GM23248 (cell line): ENCODE results near the gene ROMO1. TPM values are rescaled to one million over a fixed set of nuclear protein-coding genes. Genes with fewer than 3 reads are reported as not detected.
"Not testable (repeated sequence)": the region's sequence is repeated elsewhere in the genome, so short reads cannot be mapped to it uniquely, and the experiment has no call there.

Experiments used
- DNase-seq: peaks from one replicate; pipeline ENCODE4 v3.0.0-alpha.2; 2015
- H2AFZ ChIP-seq: fragments of 200-600 bp; sonication (generic); 2 replicates; pipeline ENCODE4 v1.6.1; 2016; ENCODE audit warnings: antibody characterized with exemption
- H3F3A ChIP-seq: fragments of 200-600 bp; sonication (generic); 2 replicates; pipeline ENCODE4 v1.6.1; 2016; ENCODE audit warnings: mild to moderate bottlenecking, antibody characterized with exemption, mixed run types; ENCODE audit not compliant: insufficient read depth
- H3K27ac ChIP-seq: fragments of 200-600 bp; sonication (generic); 2 replicates; pipeline ENCODE4 v1.5.1; 2016; ENCODE audit warnings: mild to moderate bottlenecking
- H3K27me3 ChIP-seq: fragments of 200-600 bp; sonication (generic); replicated peaks from 2 replicates; pipeline ENCODE4 v1.6.1; 2016; ENCODE audit warnings: mild to moderate bottlenecking; ENCODE audit not compliant: insufficient read depth
- H3K36me3 ChIP-seq: fragments of 200-600 bp; sonication (generic); 2 replicates; pipeline ENCODE4 v1.6.1; 2016; ENCODE audit warnings: low read depth, mild to moderate bottlenecking
- H3K4me1 ChIP-seq: fragments of 200-600 bp; sonication (generic); 2 replicates; pipeline ENCODE4 v1.6.1; 2016; ENCODE audit warnings: mild to moderate bottlenecking; ENCODE audit not compliant: insufficient read depth
- H3K4me2 ChIP-seq: fragments of 200-600 bp; sonication (generic); one replicate; pipeline ENCODE4 v1.6.1; 2016; ENCODE audit warnings: mild to moderate bottlenecking; ENCODE audit not compliant: unreplicated experiment
- H3K4me3 ChIP-seq: fragments of 200-600 bp; sonication (generic); 2 replicates; pipeline ENCODE4 v1.5.1; 2016; ENCODE audit warnings: mild to moderate bottlenecking
- H3K79me2 ChIP-seq: fragments of 200-600 bp; sonication (generic); 2 replicates; pipeline ENCODE4 v1.6.1; 2016; ENCODE audit warnings: mild to moderate bottlenecking; ENCODE audit not compliant: insufficient read depth
- H3K9ac ChIP-seq: fragments of 200-600 bp; sonication (generic); 2 replicates; pipeline ENCODE4 v1.6.1; 2016; ENCODE audit warnings: mild to moderate bottlenecking
- H3K9me2 ChIP-seq: fragments of 200-600 bp; sonication (generic); 2 replicates; pipeline ENCODE4 v1.6.1; 2016; ENCODE audit warnings: mixed run types, mild to moderate bottlenecking, moderate library complexity; ENCODE audit not compliant: insufficient read depth
- H3K9me3 ChIP-seq: fragments of 200-600 bp; sonication (generic); one replicate; pipeline ENCODE4 v1.6.1; 2017; ENCODE audit warnings: low read depth
- H4K20me1 ChIP-seq: fragments of 200-600 bp; sonication (generic); 2 replicates; pipeline ENCODE4 v1.6.0; 2016; ENCODE audit not compliant: insufficient read depth
- EZH2 ChIP-seq: fragments of 200-600 bp; sonication (generic); IDR thresholded peaks from 2 replicates; pipeline ENCODE4 v1.6.1; 2018; ENCODE audit warnings: antibody characterized with exemption, mild to moderate bottlenecking; ENCODE audit not compliant: insufficient read depth, poor library complexity, severe bottlenecking
- EZH2phosphoT487 ChIP-seq: fragments of 200-600 bp; sonication (generic); IDR thresholded peaks from 2 replicates; pipeline ENCODE4 v1.6.1; 2018; ENCODE audit warnings: antibody characterized with exemption, moderate library complexity, mild to moderate bottlenecking, low read depth; ENCODE audit not compliant: insufficient read depth
- WGBS, 2 experiments: methylation state at CpG; one replicate each; pipeline ENCODE4 v1.1.6; 2015 to 2017; ENCODE audit warnings: low lambda C conversion rate in 2 of 2, low coverage in 1 of 2; ENCODE audit errors: missing lambda C conversion rate in 2 of 2; 5-methylcytosine and 5-hydroxymethylcytosine counted together
- in situ Hi-C: fragments of 300-500 bp; cut with MboI; formaldehyde crosslinking; loops from 2 replicates; pipeline ENCODE4 v1.15.0; 2020
- polyA plus RNA-seq: library from polyadenylated mRNA; unstranded; fragments of >200 nt; fragmentation: Nextera tagmentation; extraction: Ambion mirVana; gene quantifications from 2 replicates; pipeline ENCODE4 v1.2.1, GENCODE V29; 2016
- total RNA-seq: library from RNA; depleted of rRNA; stranded (reverse); fragments of >200 nt; shearing (Covaris generic); gene quantifications from 2 replicates; pipeline ENCODE4 v1.2.3, GENCODE V29; 2014

Gene ROMO1
- total and polyA plus RNA-seq, 2 experiments from 2014 or later = 311 to 543 TPM

- 47 to 53% methylated on average over 1 of the region's 1 CpG for WGBS, 2 experiments
- Histone ChIP-seq H3K27me3 (no peaks in the 10 kb centered on the region), H3K4me2 (no peak overlapping the region), H3K4me3 (no peak overlapping the region), H2AFZ (no peak overlapping the region), H3K9me2 (no peaks in the 10 kb centered on the region), H3K4me1 (no peaks in the 10 kb centered on the region), H3K36me3 (peaks cover 13% of the 10 kb centered on the region; the same call in 1 of the 2 replicates), H3K79me2 (peaks cover 4% of the 10 kb centered on the region), H3F3A (no peaks in the 10 kb centered on the region), H3K9ac (no peak overlapping the region), H3K9me3 (no peaks in the 10 kb centered on the region), H4K20me1 (no peaks in the 10 kb centered on the region), H3K27ac (no peak overlapping the region)
- no peak for TF ChIP-seq EZH2
- no peak for TF ChIP-seq EZH2phosphoT487
- no peak for DNase-seq
- in situ Hi-C loops = no loop called here
Observed at GRCh38 chr20:35669681-35670080, 29.5 kb upstream of the ROMO1 start.

DNA sequence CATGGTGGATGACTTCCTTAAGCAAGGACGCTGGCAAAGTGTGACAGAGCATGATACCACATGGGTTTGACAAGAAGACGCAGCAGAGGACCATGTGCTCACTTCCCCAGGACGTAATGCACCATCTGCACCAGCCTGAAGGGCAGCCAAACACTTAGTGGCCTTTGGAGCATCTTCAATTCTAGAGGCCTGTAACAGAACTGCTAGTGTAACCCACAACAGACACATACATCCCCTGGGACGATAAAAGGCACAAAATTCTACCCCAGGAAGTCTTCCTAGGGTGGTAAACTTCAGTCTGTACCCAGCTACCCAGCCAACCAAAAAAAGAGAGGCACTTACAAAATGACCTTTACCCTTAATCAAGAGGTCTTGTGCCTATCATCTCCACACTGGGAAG is 25.3 kb upstream of the ROMO1 start:
- peaks cover 7% of the 10 kb centered on the region; the same call in 1 of the 2 replicates for H3K36me3 ChIP-seq
- DNase-seq = no peak

GRCh38 chr20:35674921-35675320 is 24.3 kb upstream of the ROMO1 start:
- TF ChIP-seq EZH2 (no peak), EZH2phosphoT487 (no peak)
- no peak for DNase-seq
- Histone ChIP-seq H3K9me2 (no peaks in the 10 kb centered on the region), H3K79me2 (no peaks in the 10 kb centered on the region), H3K9ac (no peak overlapping the region), H3K4me3 (no peak overlapping the region), H3K4me1 (no peaks in the 10 kb centered on the region), H4K20me1 (no peaks in the 10 kb centered on the region), H2AFZ (no peak overlapping the region), H3K36me3 (peaks cover 7% of the 10 kb centered on the region; the same call in 1 of the 2 replicates), H3K9me3 (no peaks in the 10 kb centered on the region), H3K4me2 (no peak overlapping the region), H3K27ac (no peak overlapping the region), H3F3A (no peaks in the 10 kb centered on the region), H3K27me3 (no peaks in the 10 kb centered on the region)
- in situ Hi-C loops = no loop called here
- 87 to 96% methylated on average over 8 of the region's 8 CpGs for WGBS, 2 experiments

More for the DNA sequence above, 25.3 kb upstream of the ROMO1 start:
- Histone ChIP-seq H3K9ac (no peak overlapping the region), H2AFZ (no peak overlapping the region), H3K9me2 (no peaks in the 10 kb centered on the region), H3K79me2 (no peaks in the 10 kb centered on the region), H3F3A (no peaks in the 10 kb centered on the region), H3K4me3 (no peak overlapping the region), H3K27ac (no peak overlapping the region), H3K9me3 (no peaks in the 10 kb centered on the region), H3K27me3 (no peaks in the 10 kb centered on the region), H4K20me1 (no peaks in the 10 kb centered on the region), H3K4me1 (no peaks in the 10 kb centered on the region), H3K4me2 (no peak overlapping the region)
- TF ChIP-seq EZH2 = no peak
- TF ChIP-seq EZH2phosphoT487 = no peak
- in situ Hi-C loops = no loop called here
- WGBS, 2 experiments = 76 to 81% methylated on average over 4 of the region's 4 CpGs

DNA sequence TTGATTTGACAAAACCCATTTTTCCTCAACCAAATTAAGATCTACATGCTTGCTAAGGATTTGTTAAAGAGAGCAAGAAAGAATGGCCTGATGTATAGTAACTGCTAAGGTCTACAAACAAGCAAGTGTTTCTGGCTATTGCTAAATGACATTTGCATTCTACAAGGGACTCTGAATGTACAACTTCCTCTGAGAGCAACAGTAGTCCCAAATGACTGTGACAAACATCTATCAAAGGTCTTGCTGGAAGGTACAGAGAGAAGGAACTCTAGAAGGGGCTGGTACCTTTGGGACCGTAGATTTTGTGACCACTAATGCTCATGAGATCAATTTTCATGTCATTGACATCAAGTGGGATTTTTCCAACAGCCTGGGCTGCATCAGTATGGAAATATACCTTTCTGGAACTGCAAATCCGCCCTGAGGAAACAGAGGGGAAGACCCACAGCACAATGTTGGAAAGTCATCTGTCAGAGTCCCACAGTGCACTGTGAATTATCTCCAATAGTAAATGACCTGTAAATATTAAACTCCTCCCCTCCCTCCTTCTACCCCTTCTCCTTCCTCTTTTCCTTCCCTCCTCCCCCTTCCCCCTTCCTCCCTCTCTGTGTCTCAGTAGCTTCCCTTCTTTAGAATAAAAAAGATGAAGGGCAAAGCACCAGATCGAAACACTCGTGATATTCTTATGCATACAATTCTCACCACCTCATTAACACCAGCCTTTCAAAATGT is 18.6 kb upstream of the ROMO1 start:
- peaks cover 6% of the 10 kb centered on the region; the same call in 1 of the 2 replicates for H3K36me3 ChIP-seq
- no peaks in the 10 kb centered on the region for H3K27me3 ChIP-seq
- DNase-seq = no peak
- H3K4me3 ChIP-seq = no peak overlapping the region
- H3K9me2 ChIP-seq = no peaks in the 10 kb centered on the region
- no peak overlapping the region for H3K27ac ChIP-seq
- H3K4me1 ChIP-seq = no peaks in the 10 kb centered on the region
- H3K9me3 ChIP-seq = no peaks in the 10 kb centered on the region
- H4K20me1 ChIP-seq = no peaks in the 10 kb centered on the region
- no peak overlapping the region for H3K9ac ChIP-seq
- H3K79me2 ChIP-seq = no peaks in the 10 kb centered on the region
- 76 to 79% methylated on average over 4 of the region's 4 CpGs for WGBS, 2 experiments
- TF ChIP-seq EZH2 = no peak
- TF ChIP-seq EZH2phosphoT487 = no peak
- in situ Hi-C loops = no loop called here
- H2AFZ ChIP-seq = no peak overlapping the region
- H3K4me2 ChIP-seq = no peak overlapping the region
- no peaks in the 10 kb centered on the region for H3F3A ChIP-seq

DNA sequence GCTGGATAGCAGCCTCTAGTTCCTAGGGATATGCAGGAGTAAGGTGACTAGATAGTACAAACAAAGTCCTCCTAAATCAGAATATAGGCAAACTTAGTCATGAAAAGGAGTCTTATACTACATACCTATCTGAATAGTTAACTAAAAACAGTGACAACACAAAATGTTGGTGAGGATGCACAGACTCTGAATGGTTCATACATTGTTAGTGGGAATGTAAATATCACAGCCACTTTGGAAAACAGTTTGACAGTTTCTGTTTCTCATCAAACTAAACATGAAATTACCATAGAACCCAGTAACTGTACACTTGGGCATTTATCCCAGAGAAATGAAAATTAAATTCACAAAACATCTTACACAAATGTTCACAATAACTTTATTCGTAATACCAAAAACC is 17.2 kb upstream of the ROMO1 start:
- H3K79me2 ChIP-seq = no peaks in the 10 kb centered on the region

GRCh38 chr20:35685368-35685767 is 13.8 kb upstream of the ROMO1 start:
- H3K27ac ChIP-seq = not testable (repeated sequence)
- WGBS, 2 experiments = 91 to 94% methylated on average over 9 of the region's 9 CpGs

More for the DNA sequence above, 17.2 kb upstream of the ROMO1 start:
- H3K4me1 ChIP-seq = no peaks in the 10 kb centered on the region
- peaks cover 6% of the 10 kb centered on the region; the same call in 1 of the 2 replicates for H3K36me3 ChIP-seq
- in situ Hi-C loops = no loop called here
- H3F3A ChIP-seq = no peaks in the 10 kb centered on the region
- DNase-seq = no peak
- 96% methylated on average over 1 of the region's 1 CpG for WGBS, 2 experiments
- H3K4me3 ChIP-seq = no peak overlapping the region
- TF ChIP-seq EZH2 (no peak), EZH2phosphoT487 (no peak)
- no peak overlapping the region for H2AFZ ChIP-seq
- no peaks in the 10 kb centered on the region for H4K20me1 ChIP-seq
- H3K9me2 ChIP-seq = no peaks in the 10 kb centered on the region
- H3K4me2 ChIP-seq = no peak overlapping the region
- no peak overlapping the region for H3K27ac ChIP-seq
- H3K9me3 ChIP-seq = no peaks in the 10 kb centered on the region
- no peaks in the 10 kb centered on the region for H3K27me3 ChIP-seq
- no peak overlapping the region for H3K9ac ChIP-seq

GRCh38 chr20:35686872-35687271 is 12.3 kb upstream of the ROMO1 start:
- H3F3A ChIP-seq, H3K79me2 ChIP-seq, in situ Hi-C loops, H3K27me3 ChIP-seq, H3K4me1 ChIP-seq, H3K9me3 ChIP-seq, H3K4me2 ChIP-seq, H3K4me3 ChIP-seq, H3K9me2 ChIP-seq, H3K27ac ChIP-seq, H2AFZ ChIP-seq, H3K9ac ChIP-seq, H4K20me1 ChIP-seq: not testable (repeated sequence)
- peaks cover 13% of the 10 kb centered on the region for H3K36me3 ChIP-seq
- WGBS, 2 experiments = 86 to 90% methylated on average over 10 to 11 of the region's 11 CpGs
- DNase-seq = peak; percentile 32

More at GRCh38 chr20:35685368-35685767, 13.8 kb upstream of the ROMO1 start:
- DNase-seq, H3F3A ChIP-seq, H4K20me1 ChIP-seq, H3K4me1 ChIP-seq, in situ Hi-C loops, H3K9me3 ChIP-seq, H3K4me2 ChIP-seq, H3K27me3 ChIP-seq, H3K9ac ChIP-seq, H2AFZ ChIP-seq, H3K79me2 ChIP-seq, H3K4me3 ChIP-seq, H3K9me2 ChIP-seq: not testable (repeated sequence)
- peaks cover 14% of the 10 kb centered on the region for H3K36me3 ChIP-seq
